ENCODE data around the gene GALNT9. TPM values are rescaled to one million over a fixed set of nuclear protein-coding genes. Genes with fewer than 3 reads are reported as not detected.

Gene GALNT9
- polyA plus RNA-seq, 1 of the 3 experiments (the other 2 are of a cell fraction): not detected

GRCh38 chr12:132289356-132290202, 39.8 kb downstream of the GALNT9 start:
- no peak overlapping the region for H3K27ac ChIP-seq (ENCODE audit: low read depth in 2 of 2, low read length in 1 of 2)
- H3K79me2 ChIP-seq (ENCODE audit: insufficient read depth): no peaks in the 10 kb centered on the region
- H3K36me3 ChIP-seq (replicated peaks in 1 of 2; ENCODE audit: control insufficient read depth in 1 of 2, insufficient read depth in 2 of 2, low read length in 1 of 2): no peaks in the 10 kb centered on the region
- ChIA-PET POLR2A (no interaction called here), CTCF (interaction anchor here (0.7 to 1.5 kb wide), 2 partner anchors 115 to 124 kb away, joined by 3 to 4 read pairs; no protein-coding TSS in a partner anchor)
- TF ChIP-seq MEF2A (IDR thresholded peaks at IDR 0.05; ENCODE audit: borderline replicate concordance, low read depth) (no peak), YY1 (IDR thresholded peaks at IDR 0.05; ENCODE audit: low read depth) (no peak), RFX5 (IDR thresholded peaks at IDR 0.05; ENCODE audit: low read length) (no peak), EP300 (IDR thresholded peaks at IDR 0.05; ENCODE audit: borderline replicate concordance in 1 of 2, low read depth in 1 of 2, low read length in 1 of 2) (no peak), FOSL2 (IDR thresholded peaks at IDR 0.05; ENCODE audit: borderline replicate concordance, low read depth) (no peak), RAD21 (IDR thresholded peaks at IDR 0.05; ENCODE audit: low read length) (no peak), NFIC (IDR thresholded peaks at IDR 0.05; ENCODE audit: borderline replicate concordance) (no peak), POLR2AphosphoS5 (IDR thresholded peaks at IDR 0.05; ENCODE audit: low read depth, low read length) (no peak), RCOR1 (IDR thresholded peaks at IDR 0.05; ENCODE audit: low read length) (no peak), SMC3 (IDR thresholded peaks at IDR 0.05; ENCODE audit: low read depth, low read length) (no peak), FOXM1 (IDR thresholded peaks at IDR 0.05; ENCODE audit: low read depth) (no peak), PBX3 (IDR thresholded peaks at IDR 0.05) (no peak), SIN3A (IDR thresholded peaks at IDR 0.05; ENCODE audit: borderline replicate concordance, low read depth, low read length) (no peak), CTCF (IDR thresholded peaks at IDR 0.05) (no peak), RXRA (IDR thresholded peaks at IDR 0.05; ENCODE audit: borderline replicate concordance, low read depth) (no peak), CHD2 (IDR thresholded peaks at IDR 0.05; ENCODE audit: low read length, partially characterized antibody) (no peak), FOXJ3 (CRISPR knock-in tag; IDR thresholded peaks at IDR 0.05) (no peak)
- TF ChIP-seq, protein P1, sequence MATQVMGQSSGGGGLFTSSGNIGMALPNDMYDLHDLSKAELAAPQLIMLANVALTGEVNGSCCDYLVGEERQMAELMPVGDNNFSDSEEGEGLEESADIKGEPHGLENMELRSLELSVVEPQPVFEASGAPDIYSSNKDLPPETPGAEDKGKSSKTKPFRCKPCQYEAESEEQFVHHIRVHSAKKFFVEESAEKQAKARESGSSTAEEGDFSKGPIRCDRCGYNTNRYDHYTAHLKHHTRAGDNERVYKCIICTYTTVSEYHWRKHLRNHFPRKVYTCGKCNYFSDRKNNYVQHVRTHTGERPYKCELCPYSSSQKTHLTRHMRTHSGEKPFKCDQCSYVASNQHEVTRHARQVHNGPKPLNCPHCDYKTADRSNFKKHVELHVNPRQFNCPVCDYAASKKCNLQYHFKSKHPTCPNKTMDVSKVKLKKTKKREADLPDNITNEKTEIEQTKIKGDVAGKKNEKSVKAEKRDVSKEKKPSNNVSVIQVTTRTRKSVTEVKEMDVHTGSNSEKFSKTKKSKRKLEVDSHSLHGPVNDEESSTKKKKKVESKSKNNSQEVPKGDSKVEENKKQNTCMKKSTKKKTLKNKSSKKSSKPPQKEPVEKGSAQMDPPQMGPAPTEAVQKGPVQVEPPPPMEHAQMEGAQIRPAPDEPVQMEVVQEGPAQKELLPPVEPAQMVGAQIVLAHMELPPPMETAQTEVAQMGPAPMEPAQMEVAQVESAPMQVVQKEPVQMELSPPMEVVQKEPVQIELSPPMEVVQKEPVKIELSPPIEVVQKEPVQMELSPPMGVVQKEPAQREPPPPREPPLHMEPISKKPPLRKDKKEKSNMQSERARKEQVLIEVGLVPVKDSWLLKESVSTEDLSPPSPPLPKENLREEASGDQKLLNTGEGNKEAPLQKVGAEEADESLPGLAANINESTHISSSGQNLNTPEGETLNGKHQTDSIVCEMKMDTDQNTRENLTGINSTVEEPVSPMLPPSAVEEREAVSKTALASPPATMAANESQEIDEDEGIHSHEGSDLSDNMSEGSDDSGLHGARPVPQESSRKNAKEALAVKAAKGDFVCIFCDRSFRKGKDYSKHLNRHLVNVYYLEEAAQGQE (IDR thresholded peaks at IDR 0.05; ENCODE audit: low read depth, low read length): no peak
- H3K27me3 ChIP-seq (ENCODE audit: insufficient read depth): peaks cover 71% of the 10 kb centered on the region
- H3K4me2 ChIP-seq: no peak overlapping the region
- H3K9me2 ChIP-seq: no peaks in the 10 kb centered on the region
- no peak overlapping the region for H3K9ac ChIP-seq
- no peaks in the 10 kb centered on the region for H4K20me1 ChIP-seq (ENCODE audit: insufficient read depth)
- no peaks in the 10 kb centered on the region for H3K4me1 ChIP-seq (ENCODE audit: control insufficient read depth in 1 of 2, insufficient read depth in 2 of 2, low read depth in 1 of 2, low read length in 1 of 2)
- H2AFZ ChIP-seq (ENCODE audit: low read depth): no peak overlapping the region
- DNase-seq: no peak
- H3K4me3 ChIP-seq (ENCODE audit: low read depth in 2 of 2, low read length in 1 of 2): no peak overlapping the region
- H3K9me3 ChIP-seq: no peaks in the 10 kb centered on the region
- H3F3A ChIP-seq (replicated peaks; ENCODE audit: insufficient read depth): peaks cover 7% of the 10 kb centered on the region
- WGBS (ENCODE audit: low lambda C conversion rate): 49% methylated on average over 15 of the region's 19 CpGs

All from SK-N-SH (cell line).